Small intestine (tissue), 16 donors: ENCODE results near the gene PACSIN1. TPM values are rescaled to one million over a fixed set of nuclear protein-coding genes. Genes with fewer than 3 reads are reported as not detected.

Experiments used
- DNase-seq, 2 donors: peaks; one replicate each; pipeline versions ENCODE4 v3.0.0 to v3.0.0-alpha.2; 2013
- FAIRE-seq: peaks from 2 replicates; lab custom pipeline; 2012; peaks lifted over from hg19 to GRCh38; lab: Jason Lieb, UNC
- H3K27ac ChIP-seq, 3 donors: one replicate each; pipeline ENCODE4 v1.5.1; 2013; ENCODE audit warnings: low read length in 2 of 3, mild to moderate bottlenecking in 2 of 3, control low read depth in 1 of 3, inconsistent platforms in 1 of 3, low read depth in 1 of 3, moderate library complexity in 1 of 3
- H3K27me3 ChIP-seq, 3 donors: one replicate each; pipeline ENCODE4 v1.6.1; 2013; ENCODE audit warnings: low read length in 3 of 3, inconsistent platforms in 1 of 3; ENCODE audit not compliant: control insufficient read depth in 3 of 3, insufficient read depth in 3 of 3
- H3K36me3 ChIP-seq, 3 donors: one replicate each; pipeline ENCODE4 v1.6.1; 2013; ENCODE audit warnings: low read length in 3 of 3, inconsistent platforms in 1 of 3, low read depth in 1 of 3, mild to moderate bottlenecking in 1 of 3, moderate library complexity in 1 of 3; ENCODE audit not compliant: control insufficient read depth in 3 of 3, insufficient read depth in 2 of 3
- H3K4me1 ChIP-seq, 3 donors: one replicate each; pipeline ENCODE4 v1.6.1; 2013; ENCODE audit warnings: low read length in 2 of 3, inconsistent platforms in 1 of 3, low read depth in 1 of 3, mild to moderate bottlenecking in 1 of 3, moderate library complexity in 1 of 3; ENCODE audit not compliant: control insufficient read depth in 3 of 3, insufficient read depth in 2 of 3
- H3K4me3 ChIP-seq, 3 donors: one replicate each; pipeline ENCODE4 v1.5.1; 2013; ENCODE audit warnings: low read length in 3 of 3, control low read depth in 1 of 3, inconsistent platforms in 1 of 3, low read depth in 1 of 3, mild to moderate bottlenecking in 1 of 3, moderate library complexity in 1 of 3
- H3K9me3 ChIP-seq, 2 donors: one replicate each; pipeline ENCODE4 v1.6.1; 2013; ENCODE audit warnings: low read depth in 1 of 2, low read length in 1 of 2; ENCODE audit not compliant: control insufficient read depth in 2 of 2, insufficient read depth in 1 of 2
- WGBS, 3 donors: extraction: QIAGEN DNeasy Blood & Tissue Kit; methylation state at CpG; one replicate each; pipeline ENCODE4 v1.1.7; 2013; 5-methylcytosine and 5-hydroxymethylcytosine counted together
- long read RNA-seq, 10 donors: transcript quantifications; one replicate each; lab custom pipeline, GENCODE V29; 2026
- polyA plus RNA-seq, 4 donors: library from polyadenylated mRNA; stranded (reverse) in 3 of 4; unstranded in 1 of 4; fragments of 200-250 nt in 3 of 4; fragments of 120-200 nt in 1 of 4; gene quantifications; one replicate each; pipeline versions ENCODE4 v1.2.1 to v1.2.3, GENCODE V29; 2013
- donor health status: healthy with polysubstance abuse.
- donor health status: control.
- donor health status: control.
- donor health status: Bipolar disorder and iron deficiency.
- donor health status: healthy.

PACSIN1 gene, protein sequence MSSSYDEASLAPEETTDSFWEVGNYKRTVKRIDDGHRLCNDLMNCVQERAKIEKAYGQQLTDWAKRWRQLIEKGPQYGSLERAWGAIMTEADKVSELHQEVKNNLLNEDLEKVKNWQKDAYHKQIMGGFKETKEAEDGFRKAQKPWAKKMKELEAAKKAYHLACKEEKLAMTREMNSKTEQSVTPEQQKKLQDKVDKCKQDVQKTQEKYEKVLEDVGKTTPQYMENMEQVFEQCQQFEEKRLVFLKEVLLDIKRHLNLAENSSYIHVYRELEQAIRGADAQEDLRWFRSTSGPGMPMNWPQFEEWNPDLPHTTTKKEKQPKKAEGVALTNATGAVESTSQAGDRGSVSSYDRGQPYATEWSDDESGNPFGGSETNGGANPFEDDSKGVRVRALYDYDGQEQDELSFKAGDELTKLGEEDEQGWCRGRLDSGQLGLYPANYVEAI
- polyA plus RNA-seq: 1 to 10 TPM in 1 of 4 donors, under 1 TPM in 1, not detected in 2; 0.19 to 1.6 TPM
- long read RNA-seq, donor 1: 0 reads
- long read RNA-seq, donor 2: 0 reads
- long read RNA-seq, donor 3: 0 reads
- long read RNA-seq, donor 4: 0 reads
- long read RNA-seq, donor 5: 0 reads
- long read RNA-seq, donor 6: 0 reads
- long read RNA-seq, donor 7: 0 reads
- long read RNA-seq, donor 8: 0 reads
- long read RNA-seq, donor 9: 0 reads
- long read RNA-seq, donor 10: 0 reads

DNA sequence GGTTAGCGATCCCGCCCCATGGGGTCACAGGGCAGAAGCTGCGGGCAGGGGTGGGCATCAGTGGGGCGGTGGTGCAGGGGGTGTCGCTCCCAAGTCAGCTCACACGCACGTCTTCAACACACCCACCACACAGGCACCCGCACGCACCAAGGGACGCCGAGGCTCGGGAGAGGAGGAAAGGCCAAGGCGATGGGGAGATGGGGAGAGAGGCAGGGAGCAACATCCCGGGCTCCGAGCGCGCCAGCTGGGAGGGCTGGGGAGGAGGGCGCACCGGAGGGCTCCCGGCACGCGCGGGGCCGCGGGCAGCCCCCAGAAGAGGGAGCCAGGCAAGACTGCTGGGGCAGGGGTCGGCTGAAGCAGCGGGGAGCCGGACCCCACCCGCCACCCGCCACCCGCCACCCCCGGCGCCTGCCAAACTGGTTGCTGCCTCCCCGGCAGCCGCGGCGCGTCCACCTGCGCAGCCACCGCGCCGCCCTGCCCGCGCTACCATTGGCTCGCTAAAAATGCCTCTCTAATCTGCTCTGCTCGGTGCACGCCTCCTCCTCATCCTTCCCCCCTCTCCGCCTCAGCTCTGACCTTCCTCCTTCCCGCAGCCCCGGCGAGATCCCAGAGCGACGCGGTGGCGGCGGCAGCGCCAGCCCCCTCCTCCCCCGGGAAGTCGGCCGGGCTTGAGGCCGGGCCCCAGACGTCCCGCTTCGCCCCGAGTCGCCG is at the start of gene PACSIN1:
Gene PACSIN1 (plus strand): TSS at position 546 of the 711 bp plus-strand sequence. CDS start 60,230 bp downstream, outside the sequence.
- peaks cover 0 to 22% (median 6%) of the 10 kb centered on the region in 3 donors for H3K27me3 ChIP-seq
- H3K27ac ChIP-seq: no peak within 1 kb of the TSS
- H3K36me3 ChIP-seq: no peaks in the 10 kb centered on the region
- no peaks in the 10 kb centered on the region for H3K9me3 ChIP-seq
- DNase-seq: peak in 1 of 2 donors; percentile 23
- WGBS, 3 donors: 3 to 4% (median 3%) methylated on average over 25 to 67 of the region's 67 CpGs
- no peak for FAIRE-seq
- H3K4me1 ChIP-seq: peaks cover 0 to 3% (median 0%) of the 10 kb centered on the region in 3 donors
- H3K4me3 ChIP-seq: peak within 1 kb of the TSS in 1 of 3 donors; percentile 17

DNA sequence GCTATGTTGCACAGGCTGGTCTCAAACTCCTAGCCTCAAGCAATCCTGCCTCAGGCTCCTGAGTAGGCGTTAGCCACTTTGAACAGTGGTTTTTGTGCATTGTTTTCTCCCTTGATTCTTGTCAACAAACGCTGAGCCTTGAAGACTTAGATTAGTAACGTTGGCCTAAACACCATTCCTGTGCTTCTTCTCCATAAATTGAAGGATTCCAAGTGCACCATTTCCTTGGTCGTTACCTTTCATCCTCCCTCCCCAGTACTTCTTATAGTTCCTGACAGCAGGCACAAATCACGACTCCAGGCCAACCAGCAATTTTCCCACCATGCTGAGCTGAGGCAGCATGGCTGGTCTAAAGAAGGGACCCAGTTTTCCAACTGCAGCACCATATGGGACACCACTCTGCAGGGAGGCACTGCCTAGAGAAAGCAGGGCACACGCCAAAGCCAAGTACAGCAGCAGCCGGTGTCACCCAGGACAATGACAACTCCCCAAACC is 49.0 kb upstream of the PACSIN1 start:
- no peaks in the 10 kb centered on the region for H3K9me3 ChIP-seq
- 55 to 73% (median 66%) methylated on average over 7 of the region's 7 CpGs for WGBS, 3 donors
- H3K27ac ChIP-seq: no peak overlapping the region
- FAIRE-seq: no peak
- peaks cover 0 to 2% (median 0%) of the 10 kb centered on the region in 3 donors for H3K4me1 ChIP-seq
- DNase-seq: no peak
- H3K27me3 ChIP-seq: no peaks in the 10 kb centered on the region
- no peak overlapping the region for H3K4me3 ChIP-seq
- peaks cover 16 to 49% (median 23%) of the 10 kb centered on the region in 3 donors for H3K36me3 ChIP-seq

DNA sequence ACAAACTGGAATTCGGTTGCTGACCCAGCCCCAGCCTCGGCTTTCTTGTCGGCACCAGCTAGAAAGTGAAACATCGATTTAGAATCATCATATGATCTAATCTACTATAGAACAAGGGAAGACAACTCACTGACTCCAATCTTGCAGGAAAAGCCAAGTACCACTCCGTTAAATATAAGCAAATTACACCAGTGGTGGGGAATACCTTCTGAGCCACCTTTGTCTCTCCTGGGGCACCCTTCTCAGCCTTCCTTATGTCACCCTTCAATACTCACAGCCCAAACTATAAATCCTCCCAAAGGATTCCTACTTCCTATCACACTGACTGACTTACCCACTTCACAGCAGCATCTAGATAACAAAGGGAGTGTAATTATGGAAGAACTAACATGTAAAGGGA is 47.5 kb upstream of the PACSIN1 start:
- 71 to 78% (median 72%) methylated on average over 5 of the region's 5 CpGs for WGBS, 3 donors
- Histone ChIP-seq H3K4me3 (no peak overlapping the region), H3K36me3 (peaks cover 16 to 62% (median 25%) of the 10 kb centered on the region in 3 donors), H3K4me1 (peaks cover 0 to 2% (median 0%) of the 10 kb centered on the region in 3 donors), H3K9me3 (no peaks in the 10 kb centered on the region), H3K27me3 (no peaks in the 10 kb centered on the region), H3K27ac (no peak overlapping the region)
- DNase-seq (no peak), FAIRE-seq (no peak)

DNA sequence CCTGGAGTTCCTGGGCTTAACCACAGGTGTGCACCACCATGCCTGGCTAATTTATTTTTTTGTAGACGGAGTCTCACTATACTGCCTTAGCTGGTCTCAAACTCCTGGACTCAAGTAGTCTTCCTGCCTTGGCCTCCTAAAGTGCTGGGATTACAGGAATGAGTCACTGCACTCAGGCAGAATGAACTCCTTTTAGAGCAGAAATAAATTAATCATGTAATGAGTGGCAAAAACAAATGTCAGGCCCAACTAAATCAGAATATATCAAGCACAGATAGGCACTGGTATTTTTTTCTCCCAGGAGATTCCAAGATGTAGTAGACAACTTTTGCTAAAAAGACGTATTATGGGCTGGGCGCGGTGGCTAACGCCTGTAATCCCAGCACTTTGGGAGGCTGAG is 42.6 kb upstream of the PACSIN1 start:
- DNase-seq (no peak), FAIRE-seq (no peak)
- WGBS, 3 donors: 90 to 94% (median 94%) methylated on average over 5 of the region's 5 CpGs
- Histone ChIP-seq H3K4me1 (peaks cover 2 to 7% (median 6%) of the 10 kb centered on the region in 3 donors), H3K27me3 (no peaks in the 10 kb centered on the region), H3K36me3 (peaks cover 19 to 63% (median 24%) of the 10 kb centered on the region in 3 donors), H3K27ac (no peak overlapping the region), H3K9me3 (no peaks in the 10 kb centered on the region), H3K4me3 (no peak overlapping the region)

DNA sequence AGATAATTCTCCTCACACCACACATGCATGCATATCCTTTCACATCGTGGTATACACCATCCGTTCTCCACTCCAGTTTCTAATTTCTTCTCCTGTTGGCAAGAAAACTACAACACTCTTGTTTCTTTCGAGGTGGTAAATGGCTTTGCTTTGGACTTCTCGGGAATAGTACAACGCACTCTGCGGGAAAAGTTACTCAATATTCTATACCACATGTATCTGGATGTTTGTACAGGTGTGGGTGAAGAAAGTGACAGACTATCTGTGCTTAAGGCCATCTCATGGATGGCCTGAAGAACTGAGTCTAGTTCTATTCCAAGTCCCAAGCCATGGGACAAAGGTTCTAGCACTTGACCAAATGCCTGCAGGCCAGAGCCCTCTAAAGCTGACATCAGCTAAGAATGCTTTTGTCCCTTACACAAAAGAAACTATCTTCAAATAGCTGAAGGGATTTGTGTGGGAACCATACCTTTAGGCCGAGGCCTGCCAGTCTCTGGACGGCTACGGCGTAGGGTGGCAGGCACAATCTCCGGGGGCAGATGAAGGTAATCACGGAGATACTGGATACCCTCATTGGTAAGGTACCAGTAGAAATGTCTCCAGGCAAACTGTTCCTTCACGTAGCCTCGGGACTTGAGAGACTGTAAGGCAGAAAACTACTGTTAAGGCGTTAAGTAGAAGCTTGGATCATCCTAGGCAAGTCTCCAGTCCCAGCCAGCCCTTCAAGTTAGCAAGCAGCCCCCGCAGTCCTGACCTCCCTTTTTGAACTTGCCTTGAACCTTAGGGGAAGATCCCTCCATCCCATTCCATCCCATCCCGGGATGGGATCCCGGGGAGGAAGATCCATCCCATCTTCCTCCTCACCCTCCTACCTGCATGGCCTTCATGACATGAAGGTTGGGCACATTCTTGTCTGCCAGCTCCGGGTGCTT is 41.4 kb upstream of the PACSIN1 start:
- Histone ChIP-seq H3K27me3 (no peaks in the 10 kb centered on the region), H3K27ac (peak overlapping the region in 2 of 3 donors; percentile 74 to 81), H3K4me1 (peaks cover 2 to 7% (median 6%) of the 10 kb centered on the region in 3 donors), H3K36me3 (peaks cover 15 to 50% (median 20%) of the 10 kb centered on the region in 3 donors), H3K9me3 (no peaks in the 10 kb centered on the region), H3K4me3 (peak overlapping the region; percentile 81 to 97 (median 88))
- no peak for FAIRE-seq
- WGBS, 3 donors: 68 to 74% (median 69%) methylated on average over 19 of the region's 19 CpGs
- DNase-seq: no peak

DNA sequence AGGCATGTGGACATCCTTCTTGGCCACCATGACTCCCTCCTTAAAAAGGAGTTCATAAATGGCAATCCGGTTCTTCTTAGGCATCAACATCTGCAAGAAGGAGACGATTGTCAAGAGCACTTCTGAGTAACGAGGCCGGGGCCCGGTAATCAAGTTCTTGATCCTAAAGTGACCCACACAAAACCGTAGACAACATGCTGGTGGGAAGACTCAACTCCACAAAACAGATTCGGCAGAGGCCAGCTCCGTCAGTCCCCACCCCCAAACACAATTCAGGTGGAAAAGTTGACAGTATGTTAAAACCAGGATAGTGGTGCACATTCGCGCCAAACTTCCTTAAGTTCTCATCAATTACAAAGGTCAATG is 40.8 kb upstream of the PACSIN1 start:
- Histone ChIP-seq H3K27me3 (no peaks in the 10 kb centered on the region), H3K36me3 (peaks cover 15 to 46% (median 15%) of the 10 kb centered on the region in 3 donors), H3K27ac (peak overlapping the region; percentile 74 to 85 (median 81)), H3K4me3 (peak overlapping the region; percentile 81 to 97 (median 88)), H3K9me3 (no peaks in the 10 kb centered on the region), H3K4me1 (peaks cover 2 to 7% (median 6%) of the 10 kb centered on the region in 3 donors)
- no peak for DNase-seq
- no peak for FAIRE-seq
- WGBS, 3 donors: 0 to 3% (median 1%) methylated on average over 10 of the region's 10 CpGs

DNA sequence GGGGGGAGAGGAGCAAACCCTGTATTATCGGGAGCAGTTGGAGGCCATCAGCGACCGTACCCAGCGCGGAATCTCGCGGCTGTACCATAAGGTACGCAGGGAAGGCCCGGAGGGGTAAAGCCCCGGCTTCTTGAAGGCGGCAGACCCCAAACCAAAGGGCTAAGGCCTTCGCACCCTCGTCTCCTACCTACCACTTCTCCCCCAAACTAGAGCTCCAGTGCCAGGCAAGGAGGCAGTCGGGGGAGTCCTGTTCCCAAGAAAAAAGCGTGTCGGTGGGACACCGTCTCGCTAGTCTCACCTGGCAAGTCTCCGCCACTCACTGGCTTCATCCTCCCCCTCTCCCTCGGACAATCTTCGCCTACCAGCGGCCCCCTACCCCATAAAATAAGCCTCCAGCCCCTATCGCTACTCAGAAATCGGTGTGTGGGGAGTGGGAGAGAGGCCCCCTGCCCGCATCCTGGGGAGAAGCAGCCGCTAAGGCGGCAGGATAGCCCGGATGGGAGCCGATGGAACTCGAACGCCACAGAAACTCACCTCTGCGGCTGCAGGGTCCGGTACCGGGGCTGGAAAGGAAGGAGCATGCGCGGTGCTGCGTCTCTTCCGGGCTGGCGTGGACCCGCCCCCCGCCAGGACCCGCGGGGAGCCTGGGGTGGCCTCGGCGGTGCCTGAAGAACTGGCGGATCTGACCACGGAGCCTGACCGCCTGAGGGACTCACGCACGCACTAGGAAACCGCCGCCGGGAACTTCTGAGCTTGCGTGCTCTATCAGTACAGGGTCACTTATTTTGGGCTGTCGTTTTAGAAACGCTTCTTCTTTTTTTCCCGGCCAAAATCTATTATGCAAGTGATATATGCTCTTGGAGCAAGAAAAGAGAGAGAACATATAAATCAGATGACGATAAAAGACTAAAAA is 40.1 kb upstream of the PACSIN1 start, which contains the start of gene RPS10:
Gene RPS10 (minus strand): TSS at position 572 of the 913 bp plus-strand sequence. CDS start 848 bp downstream, outside the sequence.
- H3K4me1 ChIP-seq: peaks cover 2 to 7% (median 6%) of the 10 kb centered on the region in 3 donors
- FAIRE-seq (no peak), DNase-seq (peak; percentile 93 to 96)
- peak within 1 kb of the TSS; percentile 74 to 85 (median 81) for H3K27ac ChIP-seq
- H3K9me3 ChIP-seq: no peaks in the 10 kb centered on the region
- peak within 1 kb of the TSS; percentile 81 to 97 (median 88) for H3K4me3 ChIP-seq
- WGBS, 3 donors: 0 to 1% (median 0%) methylated on average over 53 to 58 of the region's 58 CpGs
- peaks cover 13 to 39% (median 14%) of the 10 kb centered on the region in 3 donors for H3K36me3 ChIP-seq
- H3K27me3 ChIP-seq: no peaks in the 10 kb centered on the region
